Spleen (tissue), 11 donors: ENCODE measurements around the gene TGFBI. TPM values are rescaled to one million over a fixed set of nuclear protein-coding genes. Genes with fewer than 3 reads are reported as not detected.

Source experiments
- DNase-seq: peaks from one replicate; pipeline ENCODE4 v3.0.0-alpha.2; 2020
- H3K27ac ChIP-seq, 8 donors: fragments of 200-600 bp; sonication (generic) in 7 of 8; 1 replicate in 4 of 8; 2 replicates in 4 of 8; pipeline versions ENCODE4 v1.5.0 to v1.8.0; 2016 to 2021; ENCODE audit warnings: inconsistent platforms in 4 of 8, mild to moderate bottlenecking in 4 of 8, moderate library complexity in 1 of 8
- H3K27me3 ChIP-seq, 7 donors: fragments of 200-600 bp; sonication (generic) in 6 of 7; replicated peaks in 1 of 7; 1 replicate in 4 of 7; 2 replicates in 3 of 7; pipeline versions ENCODE4 v1.5.0 to v1.8.0; 2016 to 2021; ENCODE audit warnings: inconsistent platforms in 3 of 7, mild to moderate bottlenecking in 1 of 7
- H3K36me3 ChIP-seq, 6 donors: fragments of 200-600 bp; sonication (generic) in 5 of 6; 1 replicate in 4 of 6; 2 replicates in 2 of 6; pipeline versions ENCODE4 v1.5.0 to v1.8.0; 2016 to 2021; ENCODE audit warnings: inconsistent platforms in 2 of 6
- H3K4me1 ChIP-seq, 6 donors: fragments of 200-600 bp; sonication (generic) in 5 of 6; 1 replicate in 3 of 6; 2 replicates in 3 of 6; pipeline versions ENCODE4 v1.5.0 to v1.8.0; 2016 to 2021; ENCODE audit warnings: inconsistent platforms in 3 of 6
- H3K4me3 ChIP-seq, 8 donors: fragments of 200-600 bp; sonication (generic) in 7 of 8; 1 replicate in 4 of 8; 2 replicates in 4 of 8; pipeline versions ENCODE4 v1.5.0 to v1.8.0; 2016 to 2021; ENCODE audit warnings: inconsistent platforms in 4 of 8, mild to moderate bottlenecking in 4 of 8, moderate library complexity in 2 of 8
- H3K9me3 ChIP-seq, 8 donors: fragments of 200-600 bp; sonication (generic) in 7 of 8; 1 replicate in 4 of 8; 2 replicates in 4 of 8; pipeline versions ENCODE4 v1.5.0 to v1.8.0; 2016 to 2021; ENCODE audit warnings: inconsistent platforms in 4 of 8
- CTCF ChIP-seq, 11 experiments: fragments of 200-600 bp in 7 of 11; fragments of 450-650 bp in 4 of 11; sonication (generic) in 4 of 11; IDR thresholded peaks in 8 of 11; conservative IDR thresholded peaks in 3 of 11; 1 replicate in 7 of 11; 2 replicates in 4 of 11; pipeline versions ENCODE4 v1.4.0 to v1.8.0; 2016 to 2021; ENCODE audit warnings: antibody characterized with exemption in 11 of 11, inconsistent platforms in 4 of 11, mild to moderate bottlenecking in 1 of 11
- POLR2A ChIP-seq, 3 donors: fragments of 450-650 bp; IDR thresholded peaks; one replicate each; pipeline ENCODE4 v1.5.1; 2017; ENCODE audit warnings: antibody characterized with exemption in 3 of 3, mild to moderate bottlenecking in 1 of 3
- POLR2AphosphoS5 ChIP-seq, 3 donors: sonication (generic); formaldehyde crosslinking; IDR thresholded peaks; one replicate each; pipeline ENCODE4 v1.5.1; 2017; ENCODE audit warnings: antibody characterized with exemption in 3 of 3
- WGBS, 5 donors: extraction: QIAGEN DNeasy Blood & Tissue Kit in 3 of 5; methylation state at CpG; one replicate each; pipeline versions ENCODE4 v1.1.5 to v1.1.7; 2013 to 2018; 5-methylcytosine and 5-hydroxymethylcytosine counted together
- intact Hi-C: fragments of 100-400 bp; cut with DNase I; formaldehyde crosslinking; loops from one replicate; pipeline ENCODE4 v1.15.0; 2023; ENCODE audit warnings: low total_unique reads
- polyA plus RNA-seq, 3 donors: library from polyadenylated mRNA; stranded (reverse); fragments of 200-250 nt; gene quantifications; one replicate each; pipeline ENCODE4 v1.2.1, GENCODE V29; 2013
- total RNA-seq, 7 donors: library from RNA; depleted of rRNA in 3 of 7; stranded (reverse); fragments of >200 nt in 3 of 7; fragmentation: NEBNext Ultra II Directional in 4 of 7; extraction: Animal tissue kit (Norgen Biotek cat#: 25700) in 4 of 7; gene quantifications; one replicate each; pipeline versions ENCODE4 v1.1.0 to v1.2.1, GENCODE V29; 2016 to 2021
- donor health status: healthy with polysubstance abuse.
- donor health status: DM: no; HTN: no; CAD: no; lungs with moderate emphysema.
- donor health status: DM: no; HTN: no; CAD: no.
- donor health status: Bipolar disorder and iron deficiency.
- donor health status: healthy.
- donor health status: DM: no; HTN: no; CAD: no.
- donor health status: DM: yes; HTN: yes; CAD: no.

TGFBI gene
- total and polyA plus RNA-seq, 10 donors, result 31.0 to 214 (median 149) TPM

GRCh38 chr5:135993335-135993879, 35.4 kb upstream of the TGFBI start:
- no peaks in the 10 kb centered on the region for H3K4me1 ChIP-seq
- no peaks in the 10 kb centered on the region for H3K9me3 ChIP-seq
- no peaks in the 10 kb centered on the region for H3K36me3 ChIP-seq
- H3K27ac ChIP-seq, result no peak overlapping the region
- 81 to 87% (median 83%) methylated on average over 6 of the region's 6 CpGs for WGBS, 5 donors
- intact Hi-C loops, result no loop called here
- DNase-seq, result no peak
- H3K4me3 ChIP-seq, result no peak overlapping the region
- peaks cover 0 to 4% (median 0%) of the 10 kb centered on the region in 7 donors for H3K27me3 ChIP-seq
- TF ChIP-seq POLR2A (IDR thresholded peaks at IDR 0.05) (no peak), POLR2AphosphoS5 (IDR thresholded peaks at IDR 0.05) (no peak), CTCF (IDR thresholded peaks at IDR 0.05 in 8 of 11, conservative IDR thresholded peaks at IDR 0.05 in 3 of 11) (no peak)

- no peak for TF ChIP-seq POLR2A (IDR thresholded peaks at IDR 0.05)
- no peak for TF ChIP-seq CTCF (IDR thresholded peaks at IDR 0.05 in 8 of 11, conservative IDR thresholded peaks at IDR 0.05 in 3 of 11)
- TF ChIP-seq POLR2AphosphoS5 (IDR thresholded peaks at IDR 0.05), result no peak
- Histone ChIP-seq H3K27me3 (peaks cover 0 to 4% (median 0%) of the 10 kb centered on the region in 7 donors), H3K4me3 (no peak overlapping the region), H3K9me3 (no peaks in the 10 kb centered on the region), H3K36me3 (no peaks in the 10 kb centered on the region), H3K27ac (no peak overlapping the region), H3K4me1 (peaks cover 0 to 6% (median 0%) of the 10 kb centered on the region in 6 donors)
- intact Hi-C loops, result no loop called here
- DNase-seq, result no peak
- 49 to 76% (median 69%) methylated on average over 6 of the region's 6 CpGs for WGBS, 5 donors
Observed at GRCh38 chr5:135993880-135994636, 34.7 kb upstream of the TGFBI start.

GRCh38 chr5:135995976-135996375, 32.8 kb upstream of the TGFBI start:
- Histone ChIP-seq H3K27ac (no peak overlapping the region), H3K4me3 (no peak overlapping the region), H3K27me3 (peaks cover 0 to 4% (median 0%) of the 10 kb centered on the region in 7 donors), H3K9me3 (no peaks in the 10 kb centered on the region), H3K4me1 (peaks cover 0 to 22% (median 0%) of the 10 kb centered on the region in 6 donors), H3K36me3 (no peaks in the 10 kb centered on the region)
- intact Hi-C loops, result no loop called here
- 80 to 93% (median 87%) methylated on average over 3 of the region's 3 CpGs for WGBS, 5 donors
- TF ChIP-seq POLR2A (IDR thresholded peaks at IDR 0.05), result no peak
- TF ChIP-seq POLR2AphosphoS5 (IDR thresholded peaks at IDR 0.05), result no peak
- no peak for TF ChIP-seq CTCF (IDR thresholded peaks at IDR 0.05 in 8 of 11, conservative IDR thresholded peaks at IDR 0.05 in 3 of 11)
- no peak for DNase-seq

GRCh38 chr5:135996611-135997010, 32.2 kb upstream of the TGFBI start:
- Histone ChIP-seq H3K27ac (no peak overlapping the region), H3K4me1 (peaks cover 0 to 28% (median 2%) of the 10 kb centered on the region in 6 donors), H3K36me3 (no peaks in the 10 kb centered on the region), H3K4me3 (no peak overlapping the region), H3K27me3 (peaks cover 0 to 4% (median 0%) of the 10 kb centered on the region in 7 donors), H3K9me3 (no peaks in the 10 kb centered on the region)
- intact Hi-C loops, result no loop called here
- TF ChIP-seq CTCF (IDR thresholded peaks at IDR 0.05 in 8 of 11, conservative IDR thresholded peaks at IDR 0.05 in 3 of 11) (no peak), POLR2AphosphoS5 (IDR thresholded peaks at IDR 0.05) (no peak), POLR2A (IDR thresholded peaks at IDR 0.05) (no peak)
- whole genome bisulfite sequencing, 5 donors, result 70 to 87% (median 80%) methylated on average over 2 of the region's 2 CpGs
- DNase-seq, result no peak
